T-helper 17 cell (primary cell): ENCODE results near the gene STAT6. TPM values are rescaled to one million over a fixed set of nuclear protein-coding genes. Genes with fewer than 3 reads are reported as not detected.

ENCODE experiments used
- ATAC-seq: fragments of 150-1000 bp; cut with Tn5 transposase; 2 replicates; pipeline ENCODE4 v1.10.0; 2021; ENCODE audit warnings: mild to moderate bottlenecking, moderate library complexity
- DNase-seq, 3 donors: peaks; one replicate each; pipeline versions ENCODE4 v3.0.0 to v3.0.0-alpha.2; 2020 to 2021
- H3K9me3 ChIP-seq: one replicate; pipeline ENCODE4 v1.7.0; 2013; ENCODE audit warnings: low read length, mild to moderate bottlenecking; ENCODE audit not compliant: control insufficient read depth, poor library complexity, severe bottlenecking
- H3K27ac Mint-ChIP-seq: one replicate; pipeline ENCODE4 v1.8.0; 2022; ENCODE audit warnings: mild to moderate bottlenecking, moderate library complexity, mixed read lengths
- H3K27me3 Mint-ChIP-seq: one replicate; pipeline ENCODE4 v1.8.0; 2022; ENCODE audit warnings: mixed read lengths
- H3K36me3 Mint-ChIP-seq: one replicate; pipeline ENCODE4 v1.8.0; 2022; ENCODE audit warnings: low read depth, mixed read lengths
- H3K4me1 Mint-ChIP-seq: one replicate; pipeline ENCODE4 v1.8.0; 2022; ENCODE audit warnings: mild to moderate bottlenecking, mixed read lengths
- H3K4me3 Mint-ChIP-seq: one replicate; pipeline ENCODE4 v1.8.0; 2022; ENCODE audit warnings: mild to moderate bottlenecking, moderate library complexity, mixed read lengths
- total RNA-seq, 4 donors: library from RNA in 2 of 4; stranded (reverse) in 2 of 4; gene quantifications; one replicate each; pipeline ENCODE4 v1.2.3 and lab custom pipeline; 2022 to 2026

Gene STAT6
- 100 to 1,000 TPM; 205 to 253 TPM for total RNA-seq
- 201 to 245 reads per million in 2 donors for total RNA-seq (lab: John Stamatoyannopoulos, UW)

- Mint-ChIP-seq H3K4me3 (peak within 1 kb of the TSS; percentile 100), H3K27me3 (peaks cover 3% of the 10 kb centered on the region)
These were observed at the start of gene STAT6 for GRCh38 chr12:57111031-57111734. Gene STAT6 (minus strand): TSS chr12:57111362. CDS start chr12:57108278, 3,084 bp downstream.

DNA sequence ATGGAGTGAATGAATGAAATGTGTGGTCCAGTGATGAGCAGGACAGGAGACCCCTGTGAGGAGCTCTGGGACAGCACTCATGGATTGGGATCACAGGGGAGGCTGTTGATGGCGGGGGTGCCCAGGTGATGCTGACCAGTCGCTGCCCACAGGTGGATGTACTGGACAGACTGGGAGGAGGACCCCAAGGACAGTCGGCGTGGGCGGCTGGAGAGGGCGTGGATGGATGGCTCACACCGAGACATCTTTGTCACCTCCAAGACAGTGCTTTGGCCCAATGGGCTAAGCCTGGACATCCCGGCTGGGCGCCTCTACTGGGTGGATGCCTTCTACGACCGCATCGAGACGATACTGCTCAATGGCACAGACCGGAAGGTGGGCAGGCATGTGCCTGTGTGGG, 49.6 kb upstream of the STAT6 start:
- no peaks in the 10 kb centered on the region for H3K9me3 ChIP-seq
- Mint-ChIP-seq H3K27me3 (peaks cover 19% of the 10 kb centered on the region), H3K27ac (peak overlapping the region; percentile 39), H3K36me3 (peaks cover 10% of the 10 kb centered on the region), H3K4me1 (peaks cover 16% of the 10 kb centered on the region), H3K4me3 (no peak overlapping the region)
- ATAC-seq (no peak), DNase-seq (no peak)

More at GRCh38 chr12:57111031-57111734, at the start of gene STAT6:
- Mint-ChIP-seq H3K36me3 (peaks cover 9% of the 10 kb centered on the region), H3K4me1 (peaks cover 38% of the 10 kb centered on the region), H3K27ac (peak within 1 kb of the TSS; percentile 99)
- DNase-seq (peak; percentile 64 to 75 (median 74)), ATAC-seq (peak; percentile 70)
- H3K9me3 ChIP-seq = no peaks in the 10 kb centered on the region

DNA sequence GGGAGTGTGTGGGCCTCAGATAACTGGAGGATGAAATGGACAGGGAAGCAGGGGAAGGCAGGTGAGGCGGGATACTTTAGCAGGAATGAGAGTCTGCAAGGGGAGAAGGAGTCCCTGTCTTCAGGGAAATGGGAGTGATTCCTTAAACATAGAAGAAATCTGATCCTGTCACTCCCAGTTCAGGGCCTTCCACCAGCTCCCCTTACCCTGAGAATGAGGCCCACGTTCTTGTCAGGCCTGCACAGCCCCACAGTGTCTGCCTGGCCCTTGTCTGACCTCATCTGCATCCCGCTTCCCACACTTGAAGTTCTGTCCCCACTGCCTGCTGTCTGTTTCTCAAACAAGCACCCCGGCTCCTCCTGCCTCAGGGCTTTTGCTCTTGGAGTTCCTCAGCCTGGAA, 48.9 kb upstream of the STAT6 start:
- H3K4me3 Mint-ChIP-seq = no peak overlapping the region
- H3K4me1 Mint-ChIP-seq = peaks cover 16% of the 10 kb centered on the region
- no peak for ATAC-seq
- H3K27ac Mint-ChIP-seq = peak overlapping the region; percentile 39
- H3K9me3 ChIP-seq = no peaks in the 10 kb centered on the region
- peaks cover 17% of the 10 kb centered on the region for H3K27me3 Mint-ChIP-seq
- no peak for DNase-seq
- H3K36me3 Mint-ChIP-seq = peaks cover 10% of the 10 kb centered on the region

- Mint-ChIP-seq H3K27ac (no peak overlapping the region), H3K27me3 (peaks cover 14% of the 10 kb centered on the region), H3K4me1 (peaks cover 10% of the 10 kb centered on the region), H3K4me3 (no peak overlapping the region), H3K36me3 (peaks cover 10% of the 10 kb centered on the region)
- H3K9me3 ChIP-seq = no peaks in the 10 kb centered on the region
- DNase-seq (no peak), ATAC-seq (no peak)
These were observed 48.1 kb upstream of the STAT6 start for GRCh38 chr12:57159311-57159710.

GRCh38 chr12:57158665-57159064, 47.5 kb upstream of the STAT6 start:
- Mint-ChIP-seq H3K27me3 (peaks cover 14% of the 10 kb centered on the region), H3K4me1 (peaks cover 10% of the 10 kb centered on the region), H3K36me3 (peaks cover 10% of the 10 kb centered on the region), H3K27ac (no peak overlapping the region), H3K4me3 (no peak overlapping the region)
- H3K9me3 ChIP-seq = no peaks in the 10 kb centered on the region
- DNase-seq (no peak), ATAC-seq (no peak)

GRCh38 chr12:57158186-57158585, 47.0 kb upstream of the STAT6 start:
- Mint-ChIP-seq H3K27ac (no peak overlapping the region), H3K27me3 (peaks cover 14% of the 10 kb centered on the region), H3K36me3 (peaks cover 10% of the 10 kb centered on the region), H3K4me1 (peaks cover 10% of the 10 kb centered on the region), H3K4me3 (no peak overlapping the region)
- ATAC-seq = no peak
- no peak for DNase-seq
- H3K9me3 ChIP-seq = no peaks in the 10 kb centered on the region

DNA sequence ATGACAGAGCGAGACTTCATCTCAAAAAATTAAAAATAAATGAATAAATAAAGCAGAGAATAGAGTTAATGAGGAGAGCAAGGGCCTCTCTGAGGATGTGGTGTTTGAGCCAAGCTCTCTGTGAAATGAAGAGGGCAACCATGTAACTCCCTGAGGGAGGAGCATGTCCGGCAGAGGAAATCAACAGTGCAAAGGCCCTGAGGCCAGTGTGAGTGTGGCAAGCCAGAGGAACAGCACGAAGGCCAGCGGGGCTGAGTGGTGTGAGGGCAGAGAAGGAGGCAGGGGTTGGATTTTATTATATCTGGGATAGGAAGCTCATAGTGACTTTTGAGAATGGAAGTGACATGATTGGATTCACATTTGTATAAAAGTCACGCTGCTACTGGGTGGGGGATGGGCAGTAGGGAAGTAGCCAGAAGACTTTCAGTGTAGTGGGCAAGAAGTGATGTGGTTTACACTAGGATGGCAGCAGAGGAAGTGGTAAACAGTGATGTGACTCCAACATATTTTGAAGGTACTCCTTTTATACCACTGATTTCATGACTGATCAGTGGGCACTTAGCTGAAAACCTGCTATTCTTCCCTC, 46.5 kb upstream of the STAT6 start:
- no peak for ATAC-seq

GRCh38 chr12:57156701-57157403, 45.7 kb upstream of the STAT6 start:
- DNase-seq = no peak
- ATAC-seq = no peak
- H3K4me3 Mint-ChIP-seq = no peak overlapping the region
- peaks cover 10% of the 10 kb centered on the region for H3K4me1 Mint-ChIP-seq
- H3K27me3 Mint-ChIP-seq = peaks cover 14% of the 10 kb centered on the region
- peaks cover 10% of the 10 kb centered on the region for H3K36me3 Mint-ChIP-seq
- no peak overlapping the region for H3K27ac Mint-ChIP-seq
- no peaks in the 10 kb centered on the region for H3K9me3 ChIP-seq

More for the DNA sequence above, 46.5 kb upstream of the STAT6 start:
- Mint-ChIP-seq H3K4me1 (peaks cover 10% of the 10 kb centered on the region), H3K27me3 (peaks cover 14% of the 10 kb centered on the region), H3K27ac (no peak overlapping the region), H3K4me3 (no peak overlapping the region), H3K36me3 (peaks cover 10% of the 10 kb centered on the region)
- DNase-seq = no peak
- no peaks in the 10 kb centered on the region for H3K9me3 ChIP-seq

GRCh38 chr12:57154804-57155434, 43.8 kb upstream of the STAT6 start:
- DNase-seq (no peak), ATAC-seq (no peak)
- Mint-ChIP-seq H3K27me3 (peaks cover 12% of the 10 kb centered on the region), H3K27ac (no peak overlapping the region), H3K4me3 (no peak overlapping the region), H3K4me1 (peaks cover 5% of the 10 kb centered on the region), H3K36me3 (no peaks in the 10 kb centered on the region)
- no peaks in the 10 kb centered on the region for H3K9me3 ChIP-seq

- H3K9me3 ChIP-seq = no peaks in the 10 kb centered on the region
- H3K4me1 Mint-ChIP-seq = peaks cover 5% of the 10 kb centered on the region
- peaks cover 12% of the 10 kb centered on the region for H3K27me3 Mint-ChIP-seq
- H3K27ac Mint-ChIP-seq = no peak overlapping the region
- no peak overlapping the region for H3K4me3 Mint-ChIP-seq
- DNase-seq (no peak), ATAC-seq (no peak)
- H3K36me3 Mint-ChIP-seq = no peaks in the 10 kb centered on the region
These were observed 42.9 kb upstream of the STAT6 start for GRCh38 chr12:57154076-57154475.

- peaks cover 12% of the 10 kb centered on the region for H3K27me3 Mint-ChIP-seq
These were observed 42.3 kb upstream of the STAT6 start for GRCh38 chr12:57153415-57153997.

DNA sequence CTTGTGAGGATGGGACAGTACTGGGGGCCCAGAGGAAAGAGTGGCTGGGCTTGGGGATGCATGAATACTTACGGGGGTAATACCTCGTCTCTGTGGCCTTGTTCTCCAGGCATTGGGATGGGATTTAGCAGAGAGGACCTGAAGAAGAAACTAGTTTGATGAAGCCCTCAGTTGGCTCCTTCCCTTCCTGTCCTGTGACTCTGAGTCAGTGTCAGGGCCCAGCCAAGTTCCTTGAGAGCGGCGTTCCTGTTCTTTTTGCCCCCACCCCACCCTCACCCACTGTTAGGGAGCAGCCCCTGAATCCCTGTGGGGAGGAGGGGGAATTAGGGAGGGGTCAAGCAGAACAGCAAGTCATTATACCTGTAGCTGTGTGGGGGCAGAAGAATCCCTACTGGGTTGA, 41.5 kb upstream of the STAT6 start:
- DNase-seq = no peak
- no peak overlapping the region for H3K27ac Mint-ChIP-seq
- peaks cover 12% of the 10 kb centered on the region for H3K27me3 Mint-ChIP-seq
- H3K4me3 Mint-ChIP-seq = no peak overlapping the region
- peaks cover 5% of the 10 kb centered on the region for H3K4me1 Mint-ChIP-seq
- H3K36me3 Mint-ChIP-seq = no peaks in the 10 kb centered on the region
- ATAC-seq = no peak
- H3K9me3 ChIP-seq = no peaks in the 10 kb centered on the region

More at GRCh38 chr12:57153415-57153997, 42.3 kb upstream of the STAT6 start:
- Mint-ChIP-seq H3K27ac (no peak overlapping the region), H3K36me3 (no peaks in the 10 kb centered on the region), H3K4me3 (no peak overlapping the region), H3K4me1 (peaks cover 5% of the 10 kb centered on the region)
- ATAC-seq = no peak
- H3K9me3 ChIP-seq = no peaks in the 10 kb centered on the region
- DNase-seq = no peak
